Activated CD4-positive, alpha-beta T cell treated with anti-CD3 and anti-CD28 coated beads, Interleukin-2, Interleukin-6, amounts not matched to agents 100 ng/mL and 50 ng/mL, durations not matched to agents 16 hours and 8 hours (primary cell): ENCODE results near the gene MEIS3.

Source experiments
- DNase-seq: peaks from one replicate; pipeline ENCODE4 v3.0.0-alpha.2; 2020

MEIS3 gene

DNA sequence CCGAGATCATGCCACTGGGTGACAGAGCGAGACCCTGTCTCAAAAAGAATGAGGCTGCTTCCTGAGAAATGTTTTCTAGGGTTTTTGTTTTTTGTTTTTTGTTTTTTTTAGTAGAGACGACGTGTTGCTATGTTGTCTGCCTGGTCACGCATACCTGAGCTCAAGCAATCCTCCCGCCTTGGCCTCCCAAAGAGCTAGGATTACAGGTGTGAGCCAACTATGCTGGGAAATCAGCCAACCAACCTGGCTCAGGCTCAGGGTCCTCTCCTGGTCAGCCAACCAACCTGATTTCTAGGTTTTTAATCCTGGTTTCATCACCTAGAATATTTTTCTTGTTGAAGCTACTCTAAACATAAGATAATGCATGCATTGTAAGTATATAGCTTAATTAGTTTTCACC is 62.4 kb downstream of the MEIS3 start:
- no peak for DNase-seq

DNA sequence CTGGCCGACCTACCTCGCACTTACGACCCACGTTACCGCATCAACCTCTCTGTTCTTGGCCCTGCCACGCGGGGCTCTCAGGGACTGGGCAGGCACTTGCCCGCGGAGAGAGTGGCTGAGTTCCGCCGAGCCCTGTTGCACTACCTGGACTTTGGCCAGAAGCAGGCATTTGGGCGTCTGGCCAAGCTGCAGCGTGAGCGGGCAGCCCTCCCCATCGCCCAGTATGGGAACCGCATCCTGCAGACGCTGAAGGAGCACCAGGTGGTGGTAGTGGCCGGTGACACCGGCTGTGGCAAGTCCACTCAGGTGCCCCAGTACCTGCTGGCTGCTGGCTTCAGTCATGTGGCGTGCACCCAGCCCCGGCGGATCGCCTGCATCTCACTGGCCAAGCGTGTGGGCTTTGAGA is 66.0 kb downstream of the MEIS3 start:
- DNase-seq: no peak
